Sigmoid colon (tissue), 3 donors: Measurements from ENCODE around the gene TUT4.

Experiments
- CTCF ChIP-seq, 4 experiments: fragments of 450-650 bp in 3 of 4; fragments of 200-600 bp in 1 of 4; IDR thresholded peaks; one replicate each; pipeline ENCODE4 v1.5.1; 2016 to 2019; ENCODE audit warnings: antibody characterized with exemption in 4 of 4, mild to moderate bottlenecking in 3 of 4, moderate library complexity in 2 of 4
- POLR2A ChIP-seq, 2 donors: fragments of 450-650 bp; IDR thresholded peaks; one replicate each; pipeline ENCODE4 v1.6.1; 2016; ENCODE audit warnings: antibody characterized with exemption in 2 of 2, mild to moderate bottlenecking in 2 of 2, moderate library complexity in 2 of 2

GRCh38 chr1:52562766-52563165 lies 9.9 kb upstream of the TUT4 start:
- TF ChIP-seq CTCF (IDR thresholded peaks at IDR 0.05) (no peak), POLR2A (IDR thresholded peaks at IDR 0.05) (no peak)
